GM19455 (cell line): ENCODE data around the gene HEATR5A.
"Not testable (repeated sequence)": the region's sequence is repeated elsewhere in the genome, so short reads cannot be mapped to it uniquely, and the experiment has no call there.

Source experiments
- ATAC-seq: cut with Tn5 transposase; IDR thresholded peaks from one replicate; pipeline ENCODE4 v1.9.1; 2021; ENCODE audit not compliant: unreplicated experiment

Gene HEATR5A

DNA sequence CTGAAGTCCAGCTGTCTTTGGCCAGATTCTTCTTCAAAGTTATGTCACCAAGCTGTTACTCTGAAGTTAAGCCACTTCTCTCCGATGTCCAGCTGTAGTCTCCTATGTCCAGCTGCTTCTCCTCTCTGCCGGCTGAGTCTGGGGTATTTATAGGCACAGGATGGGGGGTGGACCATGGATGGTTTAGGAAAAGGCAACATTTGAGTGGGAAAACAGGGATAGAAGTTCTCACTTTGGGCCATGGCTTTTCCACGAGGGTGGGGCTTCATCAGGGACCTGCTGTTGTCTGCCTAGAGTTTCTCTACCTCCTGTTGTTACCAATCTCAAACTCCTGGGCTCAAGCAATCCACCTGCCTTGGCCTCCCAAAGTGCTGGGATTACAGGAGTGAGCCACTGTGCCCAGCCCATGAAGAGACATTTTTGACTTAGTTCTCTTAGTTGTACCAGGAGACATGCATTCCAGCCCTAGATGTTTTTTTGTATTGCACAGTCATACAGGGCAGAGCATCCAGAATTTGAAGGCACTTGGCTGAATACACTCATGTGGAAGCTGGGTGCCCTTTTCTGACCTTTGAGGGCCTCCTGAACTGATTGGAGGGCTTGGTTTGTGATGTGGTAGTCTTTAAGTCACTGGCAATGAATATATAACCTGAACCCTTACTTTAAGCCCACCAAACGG, 132.9 kb downstream of the HEATR5A start:
- ATAC-seq: no peak

- ATAC-seq: no peak
These were observed 133.7 kb downstream of the HEATR5A start for GRCh38 chr14:31286456-31287293.

DNA sequence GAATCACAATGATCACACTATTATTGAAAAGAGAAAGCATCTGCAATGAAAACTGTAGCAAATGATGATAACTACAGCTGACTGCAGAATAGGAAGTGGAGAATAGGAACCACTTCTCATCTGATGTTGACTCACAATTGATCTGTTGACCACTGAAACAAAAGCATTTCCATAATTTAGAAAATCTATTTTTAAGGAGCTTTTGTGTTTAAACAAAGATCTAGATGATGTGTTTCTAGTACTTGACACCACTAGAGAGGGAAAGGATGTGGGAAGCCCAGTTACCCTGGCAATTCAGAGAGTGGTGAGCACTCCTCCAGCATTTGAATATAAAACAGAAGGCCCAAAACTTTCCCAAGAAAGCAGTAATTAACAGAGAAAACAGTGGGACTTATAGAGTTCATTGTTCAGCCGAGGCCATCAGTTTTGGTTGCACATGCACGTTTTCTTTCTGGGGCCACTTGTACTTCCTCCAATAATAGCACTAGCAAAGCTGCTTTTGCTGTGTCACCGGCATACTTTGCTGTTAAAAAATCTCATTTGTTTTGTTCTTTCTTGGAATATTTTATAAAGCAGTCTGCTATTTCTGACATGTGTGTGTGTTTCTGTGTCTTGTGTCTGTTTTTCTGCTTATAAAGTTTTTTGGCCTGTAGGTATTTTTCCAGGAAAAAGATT, 136.6 kb downstream of the HEATR5A start:
- no peak for ATAC-seq

DNA sequence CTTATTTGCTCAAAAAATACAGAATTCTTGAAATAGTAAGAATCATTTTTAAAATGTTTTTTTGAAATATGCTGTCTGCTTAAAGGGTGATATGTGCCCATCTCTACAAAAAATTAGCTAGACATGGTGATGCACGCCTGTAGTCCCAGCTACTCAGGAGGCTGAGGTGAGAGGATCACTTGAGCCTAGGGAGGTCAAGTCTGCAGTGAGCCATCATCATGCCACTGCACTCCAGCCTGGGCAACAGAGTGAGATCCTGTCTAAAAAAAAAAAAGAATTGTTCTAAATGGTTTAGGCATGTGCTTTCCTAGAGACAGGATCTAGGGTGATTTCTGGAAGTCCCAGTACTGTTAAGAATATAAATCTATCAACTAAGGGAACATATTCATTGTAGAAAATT, 137.2 kb downstream of the HEATR5A start:
- no peak for ATAC-seq

DNA sequence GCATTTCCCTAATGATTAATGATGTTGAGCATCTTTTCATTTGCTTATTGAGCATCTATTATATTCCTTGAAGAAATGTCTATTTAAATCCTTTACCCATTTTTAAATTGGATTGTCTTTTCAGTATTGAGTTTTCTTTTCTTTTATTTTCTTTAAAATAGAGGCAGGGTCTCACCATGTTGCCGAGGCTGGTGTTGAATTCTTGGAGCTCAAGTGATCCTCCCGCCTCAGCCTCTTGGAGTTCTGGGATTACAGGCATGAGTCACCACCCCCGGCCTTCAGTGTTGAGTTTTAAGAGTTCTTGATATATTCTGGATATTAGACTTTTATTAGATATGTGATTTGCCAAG, 139.5 kb downstream of the HEATR5A start:
- no peak for ATAC-seq

GRCh38 chr14:31280132-31280870, 140.0 kb downstream of the HEATR5A start:
- ATAC-seq: no peak

DNA sequence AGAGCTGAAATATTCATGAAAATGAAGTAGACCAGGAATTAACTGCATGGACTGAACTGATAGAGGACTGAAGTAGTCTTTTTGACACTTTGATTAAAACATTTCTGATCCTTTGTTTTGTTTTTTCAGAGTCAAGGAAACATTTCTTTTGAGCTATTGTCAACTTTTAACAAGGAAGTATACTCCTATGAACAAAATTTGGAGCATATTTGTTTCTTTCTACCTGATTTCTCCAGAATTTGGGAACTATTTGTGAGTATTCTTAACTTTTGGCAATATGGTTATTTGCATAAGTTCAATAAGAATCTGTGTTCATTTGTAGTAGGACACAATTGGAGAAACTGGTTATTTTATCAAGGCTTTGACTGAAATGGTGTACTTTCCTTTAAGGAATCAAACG, 141.5 kb downstream of the HEATR5A start:
- no peak for ATAC-seq

- no peak for ATAC-seq
These were observed 143.3 kb downstream of the HEATR5A start for GRCh38 chr14:31277085-31277484.

DNA sequence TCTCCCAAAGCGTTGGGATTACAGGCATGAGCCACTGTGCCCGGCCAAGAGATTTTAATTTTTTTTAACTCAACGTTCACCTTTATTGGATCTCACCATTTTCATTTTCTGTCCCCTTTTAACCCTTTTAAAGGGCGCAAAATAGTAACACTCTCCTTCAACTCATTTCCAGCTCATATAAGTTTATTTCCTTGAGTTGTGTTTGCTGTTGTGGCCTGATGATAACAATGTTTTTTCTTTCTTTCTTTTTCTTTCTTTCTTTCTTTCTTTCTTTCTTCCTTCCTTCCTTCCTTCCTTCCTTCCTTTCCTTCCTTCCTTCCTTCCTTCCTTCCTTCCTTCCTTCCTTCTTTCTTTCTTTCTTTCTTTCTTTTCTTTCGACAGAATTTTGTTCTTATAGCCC, 143.9 kb downstream of the HEATR5A start:
- ATAC-seq: not testable (repeated sequence)

DNA sequence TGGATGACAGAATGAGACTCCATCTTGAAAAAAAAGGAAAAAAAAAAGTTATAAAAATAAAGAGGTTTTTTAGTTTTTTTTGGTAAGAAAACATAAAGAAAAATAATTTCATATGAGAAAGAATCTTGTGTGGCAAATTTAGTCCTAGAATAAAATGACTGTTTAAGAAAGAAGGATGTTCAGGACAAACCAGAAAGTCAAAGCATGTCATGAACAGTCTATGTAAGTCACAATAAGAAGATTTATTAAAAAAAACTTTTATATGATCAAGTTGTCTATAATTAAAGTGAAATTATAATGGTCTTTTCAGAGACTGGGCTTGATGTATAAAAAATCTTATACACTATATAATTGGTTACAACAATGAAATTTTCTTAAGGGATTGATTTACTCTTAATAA, 144.6 kb downstream of the HEATR5A start:
- ATAC-seq: no peak

- ATAC-seq: no peak
These were observed 148.7 kb downstream of the HEATR5A start for GRCh38 chr14:31271648-31272047.

GRCh38 chr14:31270196-31270772, 150.1 kb downstream of the HEATR5A start:
- ATAC-seq: no peak

DNA sequence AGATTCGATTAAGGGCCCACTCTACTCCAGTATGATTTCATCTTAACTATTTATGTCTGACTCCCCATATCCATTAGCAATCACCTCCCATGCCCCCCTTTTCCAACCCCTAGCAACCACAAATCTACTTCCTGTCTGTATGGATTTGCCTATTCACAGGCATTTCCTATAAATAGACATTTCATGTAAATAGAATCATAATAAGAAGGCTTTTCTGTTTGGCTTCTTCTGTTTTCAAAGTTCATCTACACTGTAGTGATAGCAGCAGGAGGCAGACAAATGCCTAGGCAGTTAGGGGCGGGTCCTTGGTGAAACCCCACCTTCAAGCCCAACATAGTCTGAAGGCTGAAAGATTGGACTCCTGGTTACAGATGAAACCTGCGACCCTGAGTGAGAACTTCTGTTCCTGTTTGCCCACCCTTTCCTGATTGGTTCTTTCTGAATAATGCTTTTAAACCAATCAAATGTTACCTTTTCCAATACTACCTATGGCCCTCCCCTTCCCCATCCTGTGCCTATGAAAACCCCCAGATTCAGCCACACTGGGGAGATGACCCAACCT, 150.6 kb downstream of the HEATR5A start:
- no peak for ATAC-seq

DNA sequence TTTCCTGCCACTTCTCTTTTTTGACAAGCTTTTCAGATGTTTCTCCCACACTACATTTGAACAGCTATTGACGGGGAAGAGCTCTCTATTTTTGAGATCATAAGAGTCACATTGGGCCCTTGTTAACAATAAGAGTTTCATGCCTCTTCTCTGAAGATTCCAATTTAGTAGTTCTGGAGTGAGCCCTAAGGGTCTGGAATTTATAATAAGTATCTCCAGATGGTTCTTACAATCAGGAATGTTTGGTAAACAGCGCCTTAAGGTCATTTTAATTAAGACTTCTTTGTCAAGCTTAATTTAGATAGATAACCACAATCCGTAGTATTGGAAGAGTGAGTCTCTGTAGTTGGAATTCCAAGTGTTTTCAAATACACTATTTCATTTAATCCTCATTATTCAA, 152.1 kb downstream of the HEATR5A start:
- no peak for ATAC-seq

GRCh38 chr14:31266437-31267331, 153.7 kb downstream of the HEATR5A start:
- ATAC-seq: no peak

DNA sequence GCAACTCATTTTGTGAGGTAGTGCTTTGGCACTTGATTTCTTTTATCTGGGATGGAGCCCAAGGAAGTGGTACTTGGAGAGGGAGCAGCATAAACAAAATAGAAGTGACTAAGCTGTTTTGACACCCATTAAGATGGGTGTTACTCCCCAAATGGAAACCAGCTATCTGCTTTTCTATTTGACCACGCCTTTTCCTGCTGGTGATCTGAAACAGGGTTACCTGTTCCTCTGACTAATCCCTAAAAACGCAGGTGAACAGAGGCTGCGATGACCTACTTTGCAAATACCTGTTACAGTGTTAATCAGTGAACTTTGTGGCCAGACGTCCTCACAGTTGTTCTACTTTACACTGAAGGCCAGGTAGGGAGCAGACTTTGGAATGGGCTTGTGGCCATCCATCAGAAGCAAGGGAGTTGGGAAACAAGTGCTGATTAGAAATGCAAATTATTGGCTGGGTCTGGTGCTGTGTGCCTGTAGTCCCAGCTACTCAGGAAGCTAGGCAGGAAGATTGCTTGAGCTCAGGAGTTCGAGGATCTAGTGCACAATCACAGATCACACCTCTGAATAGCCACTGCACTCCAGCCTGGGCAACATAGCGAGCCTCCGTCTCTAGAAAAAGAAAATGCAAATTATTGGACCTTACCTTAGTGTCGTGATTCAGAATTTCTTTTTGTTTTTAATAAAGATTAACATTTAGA, 154.5 kb downstream of the HEATR5A start:
- ATAC-seq: no peak

- no peak for ATAC-seq
These were observed 156.7 kb downstream of the HEATR5A start for GRCh38 chr14:31263485-31264133.

- ATAC-seq: no peak
These were observed 158.3 kb downstream of the HEATR5A start for GRCh38 chr14:31261859-31262731.
